Osteocyte (in vitro differentiated cells): Measurements from ENCODE around the gene MLANA. TPM values are rescaled to one million over a fixed set of nuclear protein-coding genes. Genes with fewer than 3 reads are reported as not detected.

Experiments used
- DNase-seq: peaks from one replicate; pipeline ENCODE4 v3.0.0; 2021; ENCODE audit warnings: mixed read lengths; ENCODE audit not compliant: unreplicated experiment; ENCODE audit errors: extremely low spot score
- H3K27ac Mint-ChIP-seq: one replicate; pipeline ENCODE4 v1.8.0; 2021; ENCODE audit warnings: mild to moderate bottlenecking, mixed read lengths; ENCODE audit not compliant: unreplicated experiment
- H3K27me3 Mint-ChIP-seq: one replicate; pipeline ENCODE4 v1.8.0; 2021; ENCODE audit warnings: mixed read lengths; ENCODE audit not compliant: unreplicated experiment
- H3K36me3 Mint-ChIP-seq: one replicate; pipeline ENCODE4 v1.8.0; 2021; ENCODE audit warnings: mixed read lengths; ENCODE audit not compliant: unreplicated experiment
- H3K4me1 Mint-ChIP-seq: one replicate; pipeline ENCODE4 v1.8.0; 2021; ENCODE audit warnings: mixed read lengths; ENCODE audit not compliant: unreplicated experiment
- H3K4me3 Mint-ChIP-seq: one replicate; pipeline ENCODE4 v1.8.0; 2021; ENCODE audit warnings: mild to moderate bottlenecking, moderate library complexity, mixed read lengths; ENCODE audit not compliant: unreplicated experiment
- H3K9me3 Mint-ChIP-seq: one replicate; pipeline ENCODE4 v1.8.0; 2021; ENCODE audit warnings: mixed read lengths; ENCODE audit not compliant: unreplicated experiment
- total RNA-seq: library from RNA; stranded (reverse); gene quantifications from 2 replicates; pipeline ENCODE4 v1.2.1, GENCODE V29; 2021
- TF ChIP-seq, protein P1 (sequence below): fragments of 200-600 bp; sonication (generic); IDR thresholded peaks from 2 replicates; pipeline ENCODE4 v1.5.0; 2021; ENCODE audit warnings: antibody characterized with exemption, mild to moderate bottlenecking, moderate library complexity

The MLANA gene
- total RNA-seq, 1 donor from 2014 or later = not detected

- TF ChIP-seq, protein P1, sequence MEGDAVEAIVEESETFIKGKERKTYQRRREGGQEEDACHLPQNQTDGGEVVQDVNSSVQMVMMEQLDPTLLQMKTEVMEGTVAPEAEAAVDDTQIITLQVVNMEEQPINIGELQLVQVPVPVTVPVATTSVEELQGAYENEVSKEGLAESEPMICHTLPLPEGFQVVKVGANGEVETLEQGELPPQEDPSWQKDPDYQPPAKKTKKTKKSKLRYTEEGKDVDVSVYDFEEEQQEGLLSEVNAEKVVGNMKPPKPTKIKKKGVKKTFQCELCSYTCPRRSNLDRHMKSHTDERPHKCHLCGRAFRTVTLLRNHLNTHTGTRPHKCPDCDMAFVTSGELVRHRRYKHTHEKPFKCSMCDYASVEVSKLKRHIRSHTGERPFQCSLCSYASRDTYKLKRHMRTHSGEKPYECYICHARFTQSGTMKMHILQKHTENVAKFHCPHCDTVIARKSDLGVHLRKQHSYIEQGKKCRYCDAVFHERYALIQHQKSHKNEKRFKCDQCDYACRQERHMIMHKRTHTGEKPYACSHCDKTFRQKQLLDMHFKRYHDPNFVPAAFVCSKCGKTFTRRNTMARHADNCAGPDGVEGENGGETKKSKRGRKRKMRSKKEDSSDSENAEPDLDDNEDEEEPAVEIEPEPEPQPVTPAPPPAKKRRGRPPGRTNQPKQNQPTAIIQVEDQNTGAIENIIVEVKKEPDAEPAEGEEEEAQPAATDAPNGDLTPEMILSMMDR = no peak
- Mint-ChIP-seq H3K9me3 (no peaks in the 10 kb centered on the region), H3K27me3 (no peaks in the 10 kb centered on the region), H3K36me3 (peaks cover 15% of the 10 kb centered on the region), H3K27ac (no peak overlapping the region), H3K4me3 (no peak overlapping the region), H3K4me1 (peaks cover 2% of the 10 kb centered on the region)
- no peak for DNase-seq
Observed at GRCh38 chr9:5909976-5910375, 19.3 kb downstream of the MLANA start.

- Mint-ChIP-seq H3K27ac (no peak overlapping the region), H3K4me1 (peaks cover 2% of the 10 kb centered on the region), H3K4me3 (no peak overlapping the region), H3K9me3 (no peaks in the 10 kb centered on the region), H3K27me3 (no peaks in the 10 kb centered on the region), H3K36me3 (peaks cover 9% of the 10 kb centered on the region)
- no peak for DNase-seq
- TF ChIP-seq, protein P1 = no peak
Observed at GRCh38 chr9:5910413-5911057, 19.8 kb downstream of the MLANA start.

DNA sequence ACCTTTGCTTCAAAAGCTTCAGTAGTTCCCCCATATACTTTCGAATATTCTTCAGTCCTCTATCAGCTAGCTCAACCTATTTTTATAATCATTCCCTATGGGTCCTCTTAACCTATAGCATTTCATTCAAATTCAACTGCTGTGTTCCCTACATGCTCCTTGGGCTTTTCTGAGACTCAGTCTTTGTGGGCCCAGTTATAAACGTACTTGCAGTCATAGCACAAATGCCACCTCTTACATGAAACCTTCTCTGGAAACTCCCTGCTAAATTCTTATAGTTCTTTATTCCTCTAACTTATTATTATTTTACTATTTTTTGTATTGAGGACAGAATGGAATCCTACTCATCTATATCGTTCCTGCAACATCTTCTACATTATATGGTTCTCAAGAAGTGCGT lies 24.7 kb downstream of the MLANA start:
- Mint-ChIP-seq H3K36me3 (peaks cover 16% of the 10 kb centered on the region), H3K9me3 (no peaks in the 10 kb centered on the region), H3K4me1 (peaks cover under 1% of the 10 kb centered on the region), H3K27ac (no peak overlapping the region), H3K27me3 (no peaks in the 10 kb centered on the region), H3K4me3 (no peak overlapping the region)
- TF ChIP-seq, protein P1 = no peak
- DNase-seq = no peak

DNA sequence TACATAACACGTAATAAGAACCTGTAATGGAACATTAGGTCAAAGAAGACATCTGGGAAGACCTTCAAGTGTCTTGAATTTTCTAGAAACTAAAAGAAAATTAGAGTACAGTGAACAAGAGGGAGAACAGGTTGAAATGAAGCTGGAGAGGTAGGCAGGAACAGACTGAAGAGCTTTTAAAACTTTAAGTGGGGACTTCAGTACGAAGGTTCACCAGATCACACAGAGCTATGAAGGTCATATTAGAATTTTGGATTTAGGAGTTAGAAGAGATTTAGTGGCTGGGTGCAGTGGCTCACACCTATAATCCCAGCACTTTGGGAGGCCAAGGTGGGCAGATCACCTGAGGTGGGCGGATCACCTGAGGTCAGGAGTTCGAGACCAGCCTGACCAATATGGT lies 26.6 kb downstream of the MLANA start:
- Mint-ChIP-seq H3K27ac (no peak overlapping the region), H3K4me1 (no peaks in the 10 kb centered on the region), H3K27me3 (no peaks in the 10 kb centered on the region), H3K4me3 (no peak overlapping the region), H3K36me3 (peaks cover 30% of the 10 kb centered on the region), H3K9me3 (no peaks in the 10 kb centered on the region)
- no peak for DNase-seq
- TF ChIP-seq, protein P1 = no peak

DNA sequence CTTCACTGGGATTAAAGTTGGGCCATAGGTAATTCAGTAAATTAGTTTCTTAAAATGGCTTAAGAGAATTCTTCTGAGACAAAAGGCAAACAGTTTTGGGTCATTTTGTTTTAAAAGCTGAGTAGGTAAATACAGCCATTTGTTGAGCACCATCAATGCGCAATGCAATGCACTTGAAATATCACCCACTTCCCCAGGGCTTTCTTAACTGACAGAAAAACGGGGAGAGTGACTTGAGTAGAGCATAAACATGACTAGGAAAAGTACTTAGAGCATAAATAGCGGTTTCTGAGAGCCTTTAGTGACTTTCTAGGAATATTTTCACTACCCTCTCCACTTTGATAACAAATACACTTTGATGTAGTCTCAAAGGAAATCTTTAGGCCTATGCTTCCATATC lies 27.2 kb downstream of the MLANA start:
- no peaks in the 10 kb centered on the region for H3K9me3 Mint-ChIP-seq
- no peak overlapping the region for H3K27ac Mint-ChIP-seq
- DNase-seq = no peak
- H3K27me3 Mint-ChIP-seq = no peaks in the 10 kb centered on the region
- H3K36me3 Mint-ChIP-seq = peaks cover 36% of the 10 kb centered on the region
- H3K4me3 Mint-ChIP-seq = no peak overlapping the region
- no peaks in the 10 kb centered on the region for H3K4me1 Mint-ChIP-seq
- TF ChIP-seq, protein P1 = no peak
